ENCODE data around the gene SLC25A1. TPM values are rescaled to one million over a fixed set of nuclear protein-coding genes. Genes with fewer than 3 reads are reported as not detected.

Gene SLC25A1
- total and polyA plus RNA-seq, 2 of the 8 experiments (the other 6 are each of a cell fraction or from before 2014, with no cell fraction given), result 110 to 148 TPM

DNA sequence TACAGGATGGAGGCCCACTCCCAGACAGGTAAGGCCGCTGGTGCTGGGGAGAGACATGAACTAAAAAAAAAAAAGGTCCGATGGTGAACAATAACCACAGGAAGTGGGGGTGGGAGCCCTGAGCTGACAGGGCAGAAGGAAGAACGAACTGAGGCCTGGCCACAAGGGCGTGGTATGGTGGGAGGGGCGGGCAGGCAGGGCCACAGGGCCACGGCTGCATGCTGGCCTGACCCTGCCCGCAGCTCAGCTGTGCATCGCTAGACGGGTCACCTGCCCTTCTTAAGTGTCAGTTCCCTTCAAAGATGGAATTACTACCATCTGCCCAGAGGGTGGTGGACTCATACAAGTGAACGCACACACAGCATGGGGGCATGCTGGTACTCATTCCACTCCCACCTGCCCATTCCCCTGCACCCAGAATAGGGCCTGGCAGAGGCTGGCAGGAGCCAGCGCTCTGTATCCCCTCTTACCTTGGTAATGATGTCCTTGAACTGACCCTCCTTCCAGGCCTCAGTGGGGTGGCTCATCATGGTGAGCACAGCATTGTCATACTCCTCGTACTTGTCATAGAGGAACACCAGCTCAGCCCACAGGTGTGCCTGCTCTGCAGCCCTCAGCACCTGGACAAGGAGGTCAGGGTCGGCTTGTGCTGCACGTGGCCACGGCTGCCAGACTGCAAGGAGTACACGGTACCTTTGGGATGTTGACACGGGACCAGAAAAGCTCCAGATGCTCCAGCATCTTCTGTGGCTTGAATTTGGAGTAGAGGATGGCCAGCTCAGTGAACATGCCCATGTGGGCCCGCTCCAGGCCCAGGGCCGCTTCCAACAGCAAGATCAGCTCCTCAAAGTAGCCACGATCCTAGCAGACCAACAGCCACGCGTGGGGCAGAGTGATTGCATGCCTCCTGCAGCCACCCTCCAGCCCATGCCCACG, 17.5 kb upstream of the SLC25A1 start:
- Histone ChIP-seq H3K4me2 (ENCODE audit: insufficient read depth in 1 of 2, low read depth in 2 of 2, low read length in 2 of 2) (no peak overlapping the region), H2AFZ (ENCODE audit: low read length) (no peak overlapping the region), H4K8ac (ENCODE audit: extremely low read depth, insufficient read depth, low read length) (no peak overlapping the region), H3K18ac (ENCODE audit: extremely low read depth, low read length) (no peak overlapping the region), H3K4me3 (ENCODE audit: extremely low read depth in 1 of 4, insufficient read depth in 2 of 4, low read depth in 3 of 4, low read length in 4 of 4) (no peak overlapping the region), H2BK15ac (ENCODE audit: low read length) (no peak overlapping the region), H3K23ac (ENCODE audit: insufficient read length) (no peak overlapping the region), H3K36me3 (ENCODE audit: control insufficient read depth in 2 of 4, insufficient read depth in 4 of 4, low read length in 3 of 4) (peaks cover 0 to 24% (median 3%) of the 10 kb centered on the region in 4 experiments; a peak in 4 of 8 replicates), H3K79me2 (ENCODE audit: control insufficient read depth in 1 of 2, insufficient read depth in 2 of 2, low read length in 2 of 2) (no peaks in the 10 kb centered on the region), H4K5ac (ENCODE audit: insufficient read length, low read depth, low read length) (no peak overlapping the region), H3K4me1 (replicated peaks in 1 of 4; ENCODE audit: control insufficient read depth in 3 of 4, insufficient read depth in 4 of 4, low read length in 3 of 4) (peaks cover 0 to 2% (median 0%) of the 10 kb centered on the region in 4 experiments; a peak in 1 of 7 replicates), H3K14ac (ENCODE audit: insufficient read length) (no peak overlapping the region), H3K9ac (replicated peaks in 1 of 4; ENCODE audit: extremely low read depth in 1 of 4, low read depth in 3 of 4, low read length in 3 of 4) (no peak overlapping the region), H3K9me3 (ENCODE audit: insufficient read depth in 2 of 2, low read depth in 1 of 2, low read length in 1 of 2) (no peaks in the 10 kb centered on the region), H2BK5ac (ENCODE audit: low read depth, low read length) (no peak overlapping the region), H3K56ac (replicated peaks; ENCODE audit: insufficient read length, low read depth, low read length) (no peak overlapping the region), H2BK120ac (replicated peaks; ENCODE audit: low read depth, low read length) (no peak overlapping the region), H2AK5ac (ENCODE audit: low read depth, low read length) (no peak overlapping the region), H3K79me1 (ENCODE audit: low read depth, low read length) (no peaks in the 10 kb centered on the region), H3K4ac (replicated peaks; ENCODE audit: insufficient read length, low read depth, low read length) (no peak overlapping the region), H2BK12ac (ENCODE audit: low read depth, low read length) (no peak overlapping the region), H3K27ac (ENCODE audit: low read depth, low read length) (no peak overlapping the region), H4K20me1 (replicated peaks in 1 of 2; ENCODE audit: control insufficient read depth in 1 of 2, insufficient read depth in 2 of 2, low read length in 2 of 2) (no peaks in the 10 kb centered on the region), H2BK20ac (ENCODE audit: low read length) (no peak overlapping the region), H4K91ac (replicated peaks; ENCODE audit: insufficient read length, low read length) (no peak overlapping the region), H3K23me2 (ENCODE audit: low read depth, low read length) (no peaks in the 10 kb centered on the region), H3K27me3 (replicated peaks in 1 of 4; ENCODE audit: control insufficient read depth in 3 of 4, extremely low read depth in 1 of 4, insufficient read depth in 3 of 4, low read length in 3 of 4) (no peaks in the 10 kb centered on the region)
- POLR2A ChIA-PET (ENCODE audit: partially characterized antibody), result interaction anchor here (1.5 to 2.8 kb wide), 2 partner anchors 17 to 74 kb away, joined by 3 to 11 read pairs; partner anchors contain the start of genes DGCR2 and SLC25A1
- TF ChIP-seq EP300 (IDR thresholded peaks at IDR 0.05; ENCODE audit: borderline replicate concordance in 1 of 2, low read depth in 2 of 2, low read length in 2 of 2), result no peak
- TF ChIP-seq YY1 (IDR thresholded peaks at IDR 0.05; ENCODE audit: low read depth, low read length), result no peak
- no peak for TF ChIP-seq SUZ12 (IDR thresholded peaks at IDR 0.05; ENCODE audit: low read length)
- no peak for DNase-seq (ENCODE audit: low read depth in 1 of 2, low spot score in 2 of 2)
- WGBS, 2 experiments (ENCODE audit: extremely low coverage in 1 of 2, insufficient coverage in 1 of 2, insufficient read length in 1 of 2, insufficient replicate concordance in 2 of 2, low coverage in 1 of 2, low lambda C conversion rate in 2 of 2, missing lambda C conversion rate in 1 of 2), result 93% methylated on average over 22 of the region's 23 CpGs; no CpG with 5 or more reads in 1 of the 2 experiments
- CTCF ChIA-PET (ENCODE audit: partially characterized antibody), result interaction anchor here (1.2 to 1.5 kb wide), 5 partner anchors 10 to 21 kb away, joined by 3 to 5 read pairs (median 3); no protein-coding TSS in a partner anchor
- no peak for FAIRE-seq

All from H1 (cell line).